T-helper 1 cell treated with Interleukin-12 subunit alpha and Interleukin-12 subunit beta and Interleukin-4 antibody, amounts not matched to agents 30 ng/mL and 1 ng/mL, for 36 hours (primary cell): Measurements from ENCODE around the gene OBSL1. TPM values are rescaled to one million over a fixed set of nuclear protein-coding genes. Genes with fewer than 3 reads are reported as not detected.

Experiments used
- intact Hi-C: fragments of 100-400 bp; cut with micrococcal nuclease; formaldehyde crosslinking; loops from one replicate; pipeline ENCODE4 v1.15.1; 2024
- total RNA-seq: library from RNA; stranded (reverse); gene quantifications from 2 replicates; pipeline ENCODE4 v1.2.3, GENCODE V29; 2022

The OBSL1 gene
- total RNA-seq, 1 donor from 2014 or later: 0.25 TPM

DNA sequence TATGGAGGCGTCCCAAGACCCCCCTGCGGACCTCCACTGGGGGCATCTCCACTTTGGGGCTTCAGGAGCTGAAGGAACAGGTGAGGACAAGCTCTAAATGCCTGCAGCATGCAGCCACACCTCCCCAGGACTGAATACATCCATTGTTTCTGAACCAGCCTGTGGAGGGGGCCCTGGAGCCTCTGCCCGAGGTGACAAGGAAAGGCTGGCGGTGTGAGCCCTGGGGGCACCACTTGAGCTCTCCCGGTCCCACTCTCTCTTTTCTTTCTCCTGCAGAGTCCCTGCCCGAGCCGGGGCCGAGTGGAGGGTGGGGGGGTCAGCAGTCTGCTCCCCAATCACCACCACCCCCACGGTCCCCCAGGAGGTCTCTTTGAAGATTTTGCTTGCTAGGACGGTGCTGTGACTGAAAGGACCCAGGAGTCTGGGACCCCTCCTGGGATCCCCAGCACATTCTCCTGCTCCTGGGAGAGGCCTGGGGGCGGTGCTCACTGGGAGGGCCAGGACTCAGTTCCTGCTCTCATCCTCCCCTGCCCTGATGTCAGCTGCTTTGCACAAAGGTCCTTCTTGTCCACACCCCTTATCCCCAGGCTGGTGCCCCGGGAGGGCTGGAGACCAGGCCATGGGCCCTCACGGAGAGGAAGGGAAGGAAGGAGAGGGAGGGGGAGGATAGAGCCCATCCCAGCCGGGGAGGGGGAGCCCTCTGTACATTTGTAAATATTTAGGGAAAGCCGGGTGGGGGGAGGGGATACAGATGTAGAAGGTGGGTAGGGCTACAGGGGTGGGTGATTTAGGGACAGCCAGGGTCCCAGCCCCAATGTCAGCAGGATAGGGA, 33.5 kb downstream of the OBSL1 start:
- intact Hi-C loops: no loop called here

DNA sequence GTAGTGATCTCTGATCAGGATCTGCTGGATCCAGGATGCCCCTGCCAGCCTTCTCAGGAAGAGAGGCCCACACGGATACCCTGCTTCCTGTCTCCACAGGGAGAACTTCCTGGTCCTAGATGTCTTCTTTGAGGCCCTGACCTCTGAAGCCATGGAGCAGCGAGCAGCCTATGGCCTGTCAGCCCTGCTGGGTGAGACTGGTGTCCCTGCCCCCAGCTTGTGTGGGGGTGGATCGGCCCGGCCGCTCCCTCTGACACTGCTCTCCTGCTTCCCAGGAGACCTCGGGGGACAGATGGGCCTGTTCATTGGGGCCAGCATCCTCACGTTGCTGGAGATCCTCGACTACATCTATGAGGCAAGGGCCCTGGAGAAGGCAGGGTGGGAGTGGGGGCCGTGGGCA, 34.4 kb downstream of the OBSL1 start:
- intact Hi-C loops: no loop called here

DNA sequence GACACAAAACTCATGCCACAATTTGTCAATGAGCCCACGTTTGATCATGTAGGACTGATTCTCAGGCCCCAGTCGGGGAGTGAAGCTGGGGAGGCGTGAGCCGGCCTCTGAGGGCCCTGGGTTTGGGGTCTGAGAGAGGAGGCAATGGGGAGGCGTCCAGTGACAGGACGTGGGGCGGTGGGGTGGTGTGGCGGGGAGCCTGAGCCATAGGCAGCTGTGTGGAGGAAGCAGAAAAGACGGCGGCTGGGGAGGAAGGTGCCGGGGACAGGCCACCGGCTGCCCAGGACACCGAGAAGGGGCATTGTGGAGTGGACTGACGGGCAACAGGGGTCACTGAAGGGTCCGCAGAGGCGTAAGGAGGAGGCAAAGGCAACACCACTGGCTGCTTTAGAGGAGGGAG, 34.9 kb downstream of the OBSL1 start:
- intact Hi-C loops: no loop called here

- intact Hi-C loops: no loop called here
Measured at GRCh38 chr2:219533930-219534661, 37.2 kb downstream of the OBSL1 start.

DNA sequence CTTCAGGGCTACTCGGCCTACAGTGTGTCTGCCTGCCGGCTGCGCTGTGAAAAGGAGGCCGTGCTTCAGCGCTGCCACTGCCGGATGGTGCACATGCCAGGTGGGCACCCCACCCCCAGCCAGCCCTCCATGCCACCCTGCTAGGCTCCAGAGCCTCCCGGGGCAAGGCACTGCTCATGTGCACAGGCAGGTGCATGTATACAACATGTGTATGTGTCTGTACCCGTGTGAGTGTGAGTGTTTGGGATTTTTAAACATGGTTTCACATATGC, 39.0 kb downstream of the OBSL1 start:
- intact Hi-C loops: no loop called here

DNA sequence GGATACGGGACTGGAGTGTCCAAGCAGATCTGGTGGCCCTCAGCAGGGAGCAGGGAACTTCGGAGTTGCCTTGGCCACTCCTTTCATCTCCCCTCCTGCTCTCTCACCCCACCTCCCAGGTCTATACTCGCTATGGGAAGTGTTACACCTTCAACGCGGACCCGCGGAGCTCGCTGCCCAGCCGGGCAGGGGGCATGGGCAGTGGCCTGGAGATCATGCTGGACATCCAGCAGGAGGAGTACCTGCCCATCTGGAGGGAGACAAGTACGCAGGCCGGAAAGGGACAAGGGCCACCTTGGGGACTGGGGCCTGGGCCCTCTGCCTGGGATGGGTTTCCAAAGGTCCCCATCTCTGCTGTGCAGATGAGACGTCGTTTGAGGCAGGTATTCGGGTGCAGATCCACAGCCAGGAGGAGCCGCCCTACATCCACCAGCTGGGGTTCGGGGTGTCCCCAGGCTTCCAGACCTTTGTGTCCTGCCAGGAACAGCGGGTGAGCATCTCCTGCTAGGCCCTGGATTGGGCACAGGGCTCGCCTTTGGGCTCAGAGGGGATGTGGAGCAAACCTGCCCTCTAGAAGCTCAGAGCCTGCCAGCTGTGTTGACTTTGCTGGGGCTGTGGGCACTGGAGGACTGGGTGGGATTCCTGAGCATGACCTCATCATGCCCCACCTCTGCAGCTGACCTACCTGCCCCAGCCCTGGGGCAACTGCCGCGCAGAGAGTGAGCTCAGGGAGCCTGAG, 39.5 kb downstream of the OBSL1 start:
- intact Hi-C loops: no loop called here

DNA sequence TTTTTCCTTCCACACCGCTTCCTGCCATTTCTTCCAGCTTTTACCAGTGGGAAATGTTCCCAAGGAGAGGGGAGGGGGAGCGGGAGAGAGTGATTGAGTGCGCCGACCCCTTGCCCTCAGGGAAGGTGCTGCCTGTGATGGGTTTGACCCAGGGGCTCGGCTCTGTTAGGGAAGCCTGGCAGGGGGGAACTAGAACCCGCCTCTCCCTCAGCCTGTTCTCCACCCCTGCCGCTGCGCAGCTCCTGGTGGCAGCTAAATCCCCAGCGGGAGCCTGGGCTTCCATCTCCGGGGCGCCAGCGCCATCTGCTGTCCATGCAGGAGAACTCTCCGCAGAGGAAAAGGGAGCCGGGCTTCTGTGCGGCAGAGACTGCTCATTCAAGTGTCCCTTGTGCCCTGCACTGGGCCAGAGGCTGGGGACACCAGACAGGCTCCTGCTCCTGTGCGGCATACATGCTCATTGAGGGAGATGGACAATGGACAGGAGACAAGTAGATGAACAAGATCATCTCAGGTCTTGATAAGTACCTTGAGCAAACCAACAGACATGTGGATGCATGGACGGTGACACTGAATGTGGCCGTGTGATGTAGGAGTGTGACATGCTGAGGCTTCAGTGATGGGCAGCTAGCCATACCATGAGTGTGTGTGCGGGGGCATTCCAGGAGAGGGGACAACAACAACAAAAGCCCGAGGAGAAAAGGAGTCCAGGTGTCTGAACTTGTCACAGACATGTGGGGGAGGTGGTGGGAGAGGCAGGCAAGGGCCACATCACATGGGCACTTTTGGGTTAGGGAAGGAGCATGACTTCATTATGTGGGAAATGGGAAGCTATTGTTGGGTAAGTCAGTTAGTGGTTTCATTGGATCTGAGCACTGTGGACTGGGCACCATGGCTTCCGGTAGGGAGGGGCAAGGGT, 41.0 kb downstream of the OBSL1 start:
- intact Hi-C loops: loop anchor here (1.0 kb wide), 6 partner anchors 11 to 127 kb away; no protein-coding TSS in a partner anchor

DNA sequence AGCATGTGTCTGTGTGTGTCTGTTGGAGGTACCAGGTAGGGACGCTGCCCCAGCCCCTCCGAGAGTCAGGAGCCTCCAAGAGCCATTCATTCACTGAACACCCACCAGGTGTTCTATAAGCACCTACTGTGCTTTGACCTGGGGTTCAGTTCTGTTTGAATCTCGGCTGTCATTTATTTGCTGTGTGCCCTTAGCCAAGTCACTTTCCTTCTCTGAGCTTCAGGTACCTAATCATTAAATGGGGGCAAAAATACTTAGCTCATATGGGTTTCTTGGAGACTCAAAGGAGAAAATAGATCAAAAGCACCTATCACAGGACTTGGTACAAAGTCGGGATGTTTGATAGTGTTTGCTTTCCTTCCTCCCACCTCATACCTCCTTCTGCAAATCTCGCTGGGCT, 43.9 kb downstream of the OBSL1 start:
- intact Hi-C loops: no loop called here

DNA sequence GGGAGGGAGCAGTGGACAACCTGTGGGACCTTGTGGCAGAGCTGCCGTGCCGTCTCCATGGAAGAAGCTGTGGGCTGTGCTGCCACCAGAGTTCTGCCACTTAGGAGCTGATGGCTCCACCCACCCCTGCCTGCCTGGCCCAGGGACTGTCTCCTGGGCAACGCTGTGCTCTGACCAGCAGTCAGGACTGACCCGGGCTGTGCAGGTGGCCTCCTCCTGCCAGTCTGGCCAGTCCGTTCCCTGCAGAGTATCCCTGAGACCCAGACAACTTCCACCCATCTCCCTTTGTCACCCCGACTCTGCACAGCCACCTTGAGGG, 44.3 kb downstream of the OBSL1 start:
- intact Hi-C loops: no loop called here

GRCh38 chr2:219526320-219527075, 44.8 kb downstream of the OBSL1 start:
- intact Hi-C loops: no loop called here

DNA sequence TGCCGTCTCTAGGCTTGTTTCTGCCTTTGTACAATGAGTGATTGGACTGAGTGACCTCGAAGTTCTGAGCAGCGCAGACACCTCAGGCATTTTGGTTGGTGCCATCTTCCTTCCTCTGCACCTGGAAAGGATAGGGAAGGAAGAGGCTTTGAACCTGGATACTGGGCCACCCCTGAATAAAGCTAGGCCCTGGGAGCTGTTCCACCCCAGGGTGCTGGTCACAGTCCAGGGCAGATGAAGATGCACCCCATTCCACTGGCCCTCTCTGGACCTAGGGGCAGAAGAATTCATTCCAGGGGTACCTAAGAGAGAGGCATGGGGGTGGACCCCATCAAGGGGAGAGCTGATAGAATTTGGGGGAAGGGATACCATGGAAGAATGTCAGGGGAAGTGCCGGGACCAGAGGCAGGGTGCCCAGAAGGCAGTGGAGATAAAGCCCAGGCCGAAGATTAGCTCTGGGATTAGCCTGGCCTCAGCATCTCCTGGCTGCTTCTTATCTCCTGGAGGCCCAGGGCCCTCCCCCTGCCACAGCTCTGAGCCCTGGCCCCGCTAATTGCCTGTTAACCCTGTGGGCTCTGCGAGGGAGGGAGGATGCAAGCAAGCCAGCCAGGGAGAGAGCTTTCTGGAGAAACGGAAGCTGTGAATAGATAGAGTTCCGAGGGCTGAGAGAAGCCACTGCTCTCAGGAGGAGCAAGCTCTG, 45.7 kb downstream of the OBSL1 start:
- intact Hi-C loops: no loop called here

GRCh38 chr2:219524817-219525216, 46.5 kb downstream of the OBSL1 start:
- intact Hi-C loops: no loop called here

GRCh38 chr2:219523031-219523671, 48.2 kb downstream of the OBSL1 start:
- intact Hi-C loops: no loop called here

DNA sequence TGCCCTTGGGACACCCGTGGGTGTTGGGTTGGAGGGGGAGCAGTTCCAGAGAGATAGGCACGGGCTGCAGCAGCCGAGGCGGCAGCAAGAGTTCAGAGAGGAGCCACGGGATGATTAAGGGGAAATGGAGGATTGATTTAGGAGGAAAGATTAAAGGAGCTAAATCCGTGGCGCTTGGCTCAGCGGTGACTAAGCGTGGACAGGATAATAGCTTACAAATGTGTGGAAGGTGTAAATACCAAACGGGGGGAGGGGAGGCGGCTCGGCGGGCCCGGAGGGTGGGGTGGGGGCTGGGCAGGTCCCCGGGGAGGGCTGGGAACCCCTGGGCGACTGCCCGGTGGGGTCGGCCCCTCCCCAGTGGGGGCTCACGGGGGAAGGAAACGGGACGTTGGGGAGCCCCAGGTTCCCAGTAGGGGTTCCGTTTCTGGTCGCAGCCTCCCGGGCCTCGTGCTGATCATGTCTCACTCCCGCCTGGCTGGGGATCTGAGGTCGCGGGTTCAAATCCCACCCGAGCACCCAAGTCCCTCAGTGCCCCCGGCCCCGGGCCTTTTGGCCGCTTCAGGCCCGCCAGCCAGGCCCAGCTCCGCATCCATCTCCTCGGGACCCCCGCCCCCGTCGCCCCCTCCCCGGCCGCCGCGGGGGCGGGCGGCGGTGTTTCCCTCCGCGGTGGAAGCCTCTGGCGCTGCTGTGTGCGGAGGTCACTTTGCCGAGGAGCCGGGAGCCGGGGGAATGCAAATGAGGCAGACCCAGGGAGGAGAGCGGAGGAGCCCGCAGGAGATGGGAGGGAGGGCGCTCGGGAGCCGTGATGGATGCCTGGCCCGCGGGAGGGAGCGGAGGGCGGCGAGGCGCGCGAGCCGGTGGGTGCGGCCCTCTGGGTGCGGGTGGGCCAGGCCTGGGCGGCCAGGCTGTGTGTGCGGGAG, 49.0 kb downstream of the OBSL1 start:
- intact Hi-C loops: no loop called here

GRCh38 chr2:219521066-219521880, 50.1 kb downstream of the OBSL1 start:
- intact Hi-C loops: no loop called here

DNA sequence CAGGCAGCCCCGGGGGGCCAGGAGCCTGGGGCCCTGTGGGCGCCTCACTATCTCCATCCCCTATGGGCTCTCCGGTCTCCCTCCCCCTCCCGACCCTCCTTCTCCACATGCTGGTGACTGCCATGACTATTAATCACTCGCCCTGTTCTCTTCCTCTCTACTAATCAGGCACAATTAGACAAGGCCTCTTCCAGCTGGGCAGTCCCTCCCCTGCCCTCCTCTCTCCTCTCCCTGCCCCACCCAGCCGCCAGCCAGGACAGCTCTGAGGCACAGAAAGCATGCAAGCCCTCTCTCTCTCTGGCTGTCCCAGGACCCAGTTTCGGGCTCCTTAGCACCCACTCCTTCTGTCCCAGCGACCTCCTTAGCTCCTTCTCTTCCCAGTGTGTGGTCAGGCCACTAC, 51.3 kb downstream of the OBSL1 start:
- intact Hi-C loops: no loop called here

- intact Hi-C loops: no loop called here
Measured at GRCh38 chr2:219519526-219519916, 51.8 kb downstream of the OBSL1 start.
